A673 (cell line): Measurements from ENCODE around the gene MAVS.

Experiments used
- CTCF ChIP-seq: fragments of 300-800, 200-600 bp; sonication (generic); conservative IDR thresholded peaks from 2 replicates; pipeline ENCODE4 v1.5.1; 2017; ENCODE audit warnings: low read depth, mild to moderate bottlenecking, antibody characterized with exemption, low read length, moderate library complexity, mixed read lengths
- EZH2 ChIP-seq: fragments of 200-600 bp; sonication (generic); IDR thresholded peaks from 2 replicates; pipeline ENCODE4 v1.6.1; 2017; ENCODE audit warnings: borderline replicate concordance, low read depth, mild to moderate bottlenecking, mixed read lengths, antibody characterized with exemption, low read length; ENCODE audit not compliant: poor library complexity, severe bottlenecking

GRCh38 chr20:3811467-3812258, 35.0 kb upstream of the MAVS start:
- TF ChIP-seq CTCF, result no peak
- no peak for TF ChIP-seq EZH2
